ENCODE measurements around the gene PTBP3.

Gene PTBP3

GRCh38 chr9:112265391-112265790, 68.0 kb downstream of the PTBP3 start:
- DNase-seq = no peak

- DNase-seq = no peak
These were observed 70.8 kb downstream of the PTBP3 start for GRCh38 chr9:112262577-112262976.

- no peak for DNase-seq
These were observed 72.3 kb downstream of the PTBP3 start for GRCh38 chr9:112261133-112261532.

- no peak for DNase-seq
These were observed 75.3 kb downstream of the PTBP3 start for GRCh38 chr9:112258106-112258505.

GRCh38 chr9:112252194-112252593, 81.2 kb downstream of the PTBP3 start:
- no peak for DNase-seq

GRCh38 chr9:112249277-112249676, 84.1 kb downstream of the PTBP3 start:
- no peak for DNase-seq

GRCh38 chr9:112248722-112249121, 84.7 kb downstream of the PTBP3 start:
- DNase-seq = no peak

GRCh38 chr9:112247090-112247489, 86.3 kb downstream of the PTBP3 start:
- DNase-seq = no peak

- no peak for DNase-seq
These were observed 88.3 kb downstream of the PTBP3 start for GRCh38 chr9:112245126-112245525.

GRCh38 chr9:112242147-112242804, 91.1 kb downstream of the PTBP3 start:
- DNase-seq = no peak

GRCh38 chr9:112241491-112241890, 91.9 kb downstream of the PTBP3 start:
- DNase-seq = no peak

GRCh38 chr9:112239708-112240107, 93.7 kb downstream of the PTBP3 start:
- no peak for DNase-seq

GRCh38 chr9:112239284-112239683, 94.1 kb downstream of the PTBP3 start:
- DNase-seq = no peak

GRCh38 chr9:112234779-112235178, 98.6 kb downstream of the PTBP3 start:
- DNase-seq = no peak

- DNase-seq = no peak
These were observed 99.7 kb downstream of the PTBP3 start for GRCh38 chr9:112233769-112234168.

GRCh38 chr9:112232233-112232632, 101.2 kb downstream of the PTBP3 start:
- DNase-seq = no peak

- no peak for DNase-seq
These were observed 107.3 kb downstream of the PTBP3 start for GRCh38 chr9:112226091-112226490.

GRCh38 chr9:112224401-112225289, 108.8 kb downstream of the PTBP3 start:
- DNase-seq = no peak

GRCh38 chr9:112218908-112219307, 114.5 kb downstream of the PTBP3 start:
- DNase-seq = no peak

GRCh38 chr9:112212926-112213325, 120.5 kb downstream of the PTBP3 start:
- no peak for DNase-seq

GRCh38 chr9:112207451-112207850, 126.0 kb downstream of the PTBP3 start:
- DNase-seq = no peak

GRCh38 chr9:112203536-112203935, 129.9 kb downstream of the PTBP3 start:
- no peak for DNase-seq

- no peak for DNase-seq
These were observed 132.7 kb downstream of the PTBP3 start for GRCh38 chr9:112200711-112201110.

GRCh38 chr9:112198646-112199045, 134.8 kb downstream of the PTBP3 start:
- DNase-seq = no peak
